Measurements from ENCODE around the gene TOR1AIP1.

Gene TOR1AIP1

GRCh38 chr1:179925302-179925701, 43.2 kb downstream of the TOR1AIP1 start:
- no peaks in the 10 kb centered on the region for H3K9me3 ChIP-seq (ENCODE audit: control insufficient read depth in 1 of 2, low read length in 2 of 2)
- H3K4me1 ChIP-seq (ENCODE audit: control insufficient read depth in 1 of 2, insufficient read depth in 2 of 2, low read length in 2 of 2): peaks cover 0 to 8% of the 10 kb centered on the region in 2 donors
- H3K27me3 ChIP-seq (ENCODE audit: low read depth, low read length): no peaks in the 10 kb centered on the region
- H3K36me3 ChIP-seq (ENCODE audit: control insufficient read depth in 1 of 2, insufficient read depth in 2 of 2, low read length in 2 of 2): peaks cover 6 to 8% of the 10 kb centered on the region in 2 donors
- H3K27ac ChIP-seq (ENCODE audit: low read length): no peak overlapping the region
- H3K4me3 ChIP-seq (ENCODE audit: low read depth in 1 of 2, low read length in 2 of 2): no peak overlapping the region

- Histone ChIP-seq H3K4me1 (ENCODE audit: control insufficient read depth in 1 of 2, insufficient read depth in 2 of 2, low read length in 2 of 2) (peaks cover 0 to 8% of the 10 kb centered on the region in 2 donors), H3K9me3 (ENCODE audit: control insufficient read depth in 1 of 2, low read length in 2 of 2) (no peaks in the 10 kb centered on the region), H3K4me3 (ENCODE audit: low read depth in 1 of 2, low read length in 2 of 2) (no peak overlapping the region), H3K36me3 (ENCODE audit: control insufficient read depth in 1 of 2, insufficient read depth in 2 of 2, low read length in 2 of 2) (peaks cover 3 to 6% of the 10 kb centered on the region in 2 donors), H3K27me3 (ENCODE audit: low read depth, low read length) (no peaks in the 10 kb centered on the region), H3K27ac (ENCODE audit: low read length) (no peak overlapping the region)
Measured at GRCh38 chr1:179925922-179926849, 44.1 kb downstream of the TOR1AIP1 start.

GRCh38 chr1:179926850-179927205, 44.7 kb downstream of the TOR1AIP1 start:
- H3K4me3 ChIP-seq (ENCODE audit: low read depth in 1 of 2, low read length in 2 of 2): no peak overlapping the region
- no peaks in the 10 kb centered on the region for H3K27me3 ChIP-seq (ENCODE audit: low read depth, low read length)
- H3K9me3 ChIP-seq (ENCODE audit: control insufficient read depth in 1 of 2, low read length in 2 of 2): no peaks in the 10 kb centered on the region
- H3K27ac ChIP-seq (ENCODE audit: low read length): no peak overlapping the region
- peaks cover 0 to 6% of the 10 kb centered on the region in 2 donors for H3K36me3 ChIP-seq (ENCODE audit: control insufficient read depth in 1 of 2, insufficient read depth in 2 of 2, low read length in 2 of 2)
- H3K4me1 ChIP-seq (ENCODE audit: control insufficient read depth in 1 of 2, insufficient read depth in 2 of 2, low read length in 2 of 2): peaks cover 0 to 7% of the 10 kb centered on the region in 2 donors

- no peaks in the 10 kb centered on the region for H3K36me3 ChIP-seq (ENCODE audit: control insufficient read depth in 1 of 2, insufficient read depth in 2 of 2, low read length in 2 of 2)
- H3K27ac ChIP-seq (ENCODE audit: low read length): no peak overlapping the region
- H3K9me3 ChIP-seq (ENCODE audit: control insufficient read depth in 1 of 2, low read length in 2 of 2): no peaks in the 10 kb centered on the region
- no peaks in the 10 kb centered on the region for H3K27me3 ChIP-seq (ENCODE audit: low read depth, low read length)
- no peaks in the 10 kb centered on the region for H3K4me1 ChIP-seq (ENCODE audit: control insufficient read depth in 1 of 2, insufficient read depth in 2 of 2, low read length in 2 of 2)
- no peak overlapping the region for H3K4me3 ChIP-seq (ENCODE audit: low read depth in 1 of 2, low read length in 2 of 2)
Measured at GRCh38 chr1:179929955-179930798, 48.1 kb downstream of the TOR1AIP1 start.

- no peak overlapping the region for H3K27ac ChIP-seq (ENCODE audit: low read length)
- H3K4me1 ChIP-seq (ENCODE audit: control insufficient read depth in 1 of 2, insufficient read depth in 2 of 2, low read length in 2 of 2): no peaks in the 10 kb centered on the region
- no peaks in the 10 kb centered on the region for H3K9me3 ChIP-seq (ENCODE audit: control insufficient read depth in 1 of 2, low read length in 2 of 2)
- no peaks in the 10 kb centered on the region for H3K27me3 ChIP-seq (ENCODE audit: low read depth, low read length)
- H3K36me3 ChIP-seq (ENCODE audit: control insufficient read depth in 1 of 2, insufficient read depth in 2 of 2, low read length in 2 of 2): no peaks in the 10 kb centered on the region
- no peak overlapping the region for H3K4me3 ChIP-seq (ENCODE audit: low read depth in 1 of 2, low read length in 2 of 2)
Measured at GRCh38 chr1:179930867-179931266, 48.8 kb downstream of the TOR1AIP1 start.

GRCh38 chr1:179933219-179933618, 51.1 kb downstream of the TOR1AIP1 start:
- no peak overlapping the region for H3K27ac ChIP-seq (ENCODE audit: low read length)
- no peaks in the 10 kb centered on the region for H3K27me3 ChIP-seq (ENCODE audit: low read depth, low read length)
- no peaks in the 10 kb centered on the region for H3K36me3 ChIP-seq (ENCODE audit: control insufficient read depth in 1 of 2, insufficient read depth in 2 of 2, low read length in 2 of 2)
- no peak overlapping the region for H3K4me3 ChIP-seq (ENCODE audit: low read depth in 1 of 2, low read length in 2 of 2)
- H3K4me1 ChIP-seq (ENCODE audit: control insufficient read depth in 1 of 2, insufficient read depth in 2 of 2, low read length in 2 of 2): no peaks in the 10 kb centered on the region
- H3K9me3 ChIP-seq (ENCODE audit: control insufficient read depth in 1 of 2, low read length in 2 of 2): no peaks in the 10 kb centered on the region

- no peaks in the 10 kb centered on the region for H3K9me3 ChIP-seq (ENCODE audit: control insufficient read depth in 1 of 2, low read length in 2 of 2)
- H3K36me3 ChIP-seq (ENCODE audit: control insufficient read depth in 1 of 2, insufficient read depth in 2 of 2, low read length in 2 of 2): no peaks in the 10 kb centered on the region
- H3K27ac ChIP-seq (ENCODE audit: low read length): no peak overlapping the region
- no peak overlapping the region for H3K4me3 ChIP-seq (ENCODE audit: low read depth in 1 of 2, low read length in 2 of 2)
- no peaks in the 10 kb centered on the region for H3K27me3 ChIP-seq (ENCODE audit: low read depth, low read length)
- H3K4me1 ChIP-seq (ENCODE audit: control insufficient read depth in 1 of 2, insufficient read depth in 2 of 2, low read length in 2 of 2): no peaks in the 10 kb centered on the region
Measured at GRCh38 chr1:179935909-179936496, 53.9 kb downstream of the TOR1AIP1 start.

- Histone ChIP-seq H3K27ac (ENCODE audit: low read length) (no peak overlapping the region), H3K4me3 (ENCODE audit: low read depth in 1 of 2, low read length in 2 of 2) (no peak overlapping the region), H3K27me3 (ENCODE audit: low read depth, low read length) (no peaks in the 10 kb centered on the region), H3K36me3 (ENCODE audit: control insufficient read depth in 1 of 2, insufficient read depth in 2 of 2, low read length in 2 of 2) (no peaks in the 10 kb centered on the region), H3K9me3 (ENCODE audit: control insufficient read depth in 1 of 2, low read length in 2 of 2) (no peaks in the 10 kb centered on the region), H3K4me1 (ENCODE audit: control insufficient read depth in 1 of 2, insufficient read depth in 2 of 2, low read length in 2 of 2) (no peaks in the 10 kb centered on the region)
Measured at GRCh38 chr1:179937668-179938254, 55.7 kb downstream of the TOR1AIP1 start.

GRCh38 chr1:179938752-179939151, 56.7 kb downstream of the TOR1AIP1 start:
- no peaks in the 10 kb centered on the region for H3K4me1 ChIP-seq (ENCODE audit: control insufficient read depth in 1 of 2, insufficient read depth in 2 of 2, low read length in 2 of 2)
- no peak overlapping the region for H3K27ac ChIP-seq (ENCODE audit: low read length)
- H3K36me3 ChIP-seq (ENCODE audit: control insufficient read depth in 1 of 2, insufficient read depth in 2 of 2, low read length in 2 of 2): no peaks in the 10 kb centered on the region
- no peaks in the 10 kb centered on the region for H3K9me3 ChIP-seq (ENCODE audit: control insufficient read depth in 1 of 2, low read length in 2 of 2)
- H3K4me3 ChIP-seq (ENCODE audit: low read depth in 1 of 2, low read length in 2 of 2): no peak overlapping the region
- H3K27me3 ChIP-seq (ENCODE audit: low read depth, low read length): no peaks in the 10 kb centered on the region

GRCh38 chr1:179939941-179940340, 57.9 kb downstream of the TOR1AIP1 start:
- no peaks in the 10 kb centered on the region for H3K4me1 ChIP-seq (ENCODE audit: control insufficient read depth in 1 of 2, insufficient read depth in 2 of 2, low read length in 2 of 2)
- H3K27ac ChIP-seq (ENCODE audit: low read length): no peak overlapping the region
- H3K36me3 ChIP-seq (ENCODE audit: control insufficient read depth in 1 of 2, insufficient read depth in 2 of 2, low read length in 2 of 2): no peaks in the 10 kb centered on the region
- H3K4me3 ChIP-seq (ENCODE audit: low read depth in 1 of 2, low read length in 2 of 2): no peak overlapping the region
- H3K27me3 ChIP-seq (ENCODE audit: low read depth, low read length): no peaks in the 10 kb centered on the region
- no peaks in the 10 kb centered on the region for H3K9me3 ChIP-seq (ENCODE audit: control insufficient read depth in 1 of 2, low read length in 2 of 2)

GRCh38 chr1:179941454-179941853, 59.4 kb downstream of the TOR1AIP1 start:
- no peak overlapping the region for H3K4me3 ChIP-seq (ENCODE audit: low read depth in 1 of 2, low read length in 2 of 2)
- H3K27me3 ChIP-seq (ENCODE audit: low read depth, low read length): no peaks in the 10 kb centered on the region
- H3K4me1 ChIP-seq (ENCODE audit: control insufficient read depth in 1 of 2, insufficient read depth in 2 of 2, low read length in 2 of 2): no peaks in the 10 kb centered on the region
- no peak overlapping the region for H3K27ac ChIP-seq (ENCODE audit: low read length)
- H3K9me3 ChIP-seq (ENCODE audit: control insufficient read depth in 1 of 2, low read length in 2 of 2): no peaks in the 10 kb centered on the region
- H3K36me3 ChIP-seq (ENCODE audit: control insufficient read depth in 1 of 2, insufficient read depth in 2 of 2, low read length in 2 of 2): no peaks in the 10 kb centered on the region

Data from muscle layer of duodenum (tissue), 2 donors.